ENCODE measurements around the gene CPM.
"Not testable (repeated sequence)": the region's sequence is repeated elsewhere in the genome, so short reads cannot be mapped to it uniquely, and the experiment has no call there.

CPM gene

GRCh38 chr12:68809190-68810026 lies 123.6 kb downstream of the CPM start:
- Histone ChIP-seq H3K9me3 (ENCODE audit: insufficient read depth, low read length) (no peaks in the 10 kb centered on the region), H2AFZ (ENCODE audit: low read depth, low read length, severe bottlenecking) (no peak overlapping the region), H3F3A (ENCODE audit: insufficient read depth) (peaks cover 32% of the 10 kb centered on the region), H3K79me2 (ENCODE audit: insufficient read depth, low read length) (peaks cover 52% of the 10 kb centered on the region), H3K27ac (ENCODE audit: low read depth, low read length) (peak overlapping the region; percentile 98), H4K20me1 (ENCODE audit: low read depth, low read length) (0 out of 2 replicates have a peak, but pooled peaks cover 11% of the 10 kb centered on the region), H3K4me2 (ENCODE audit: low read depth, low read length, poor library complexity, severe bottlenecking) (peak overlapping the region; percentile 80), H3K9me2 (replicated peaks; ENCODE audit: insufficient read depth, low read length) (no peaks in the 10 kb centered on the region), H3K36me3 (ENCODE audit: low read length) (peaks cover 30% of the 10 kb centered on the region), H3K4me3 (ENCODE audit: insufficient read depth, low read length, poor library complexity, severe bottlenecking) (peak overlapping the region; percentile 91), H3K27me3 (ENCODE audit: low read length) (no peaks in the 10 kb centered on the region), H3K9ac (ENCODE audit: low read length) (peak overlapping the region; percentile 100)
- no peak for TF ChIP-seq EZH2phosphoT487 (conservative IDR thresholded peaks at IDR 0.05; ENCODE audit: low read length)
- TF ChIP-seq CTCF (IDR thresholded peaks at IDR 0.05; ENCODE audit: insufficient read depth, low read length, poor library complexity, severe bottlenecking), result no peak

GRCh38 chr12:68808388-68809189 lies 124.4 kb downstream of the CPM start:
- peak overlapping the region; percentile 91 for H3K4me3 ChIP-seq (ENCODE audit: insufficient read depth, low read length, poor library complexity, severe bottlenecking)
- peak overlapping the region; percentile 80 for H3K4me2 ChIP-seq (ENCODE audit: low read depth, low read length, poor library complexity, severe bottlenecking)
- no peaks in the 10 kb centered on the region for H3K27me3 ChIP-seq (ENCODE audit: low read length)
- H3K36me3 ChIP-seq (ENCODE audit: low read length), result peaks cover 27% of the 10 kb centered on the region
- H2AFZ ChIP-seq (ENCODE audit: low read depth, low read length, severe bottlenecking), result no peak overlapping the region
- TF ChIP-seq EZH2phosphoT487 (conservative IDR thresholded peaks at IDR 0.05; ENCODE audit: low read length), result no peak
- no peak for TF ChIP-seq CTCF (IDR thresholded peaks at IDR 0.05; ENCODE audit: insufficient read depth, low read length, poor library complexity, severe bottlenecking)
- H3K9me3 ChIP-seq (ENCODE audit: insufficient read depth, low read length), result no peaks in the 10 kb centered on the region
- H3K79me2 ChIP-seq (ENCODE audit: insufficient read depth, low read length), result peaks cover 49% of the 10 kb centered on the region
- peak overlapping the region; percentile 100 for H3K9ac ChIP-seq (ENCODE audit: low read length)
- H3F3A ChIP-seq (ENCODE audit: insufficient read depth), result peaks cover 32% of the 10 kb centered on the region
- H3K27ac ChIP-seq (ENCODE audit: low read depth, low read length), result peak overlapping the region; percentile 98
- no peaks in the 10 kb centered on the region for H3K9me2 ChIP-seq (replicated peaks; ENCODE audit: insufficient read depth, low read length)
- H4K20me1 ChIP-seq (ENCODE audit: low read depth, low read length), result 0 out of 2 replicates have a peak, but pooled peaks cover 11% of the 10 kb centered on the region

GRCh38 chr12:68807576-68808387 lies 125.2 kb downstream of the CPM start, which contains the start of gene MDM2:
MDM2 (plus strand) TSS chr12:68808177; CDS start chr12:68808478, 301 bp downstream.
- Histone ChIP-seq H3K9me3 (ENCODE audit: insufficient read depth, low read length) (no peaks in the 10 kb centered on the region), H3F3A (ENCODE audit: insufficient read depth) (peaks cover 32% of the 10 kb centered on the region), H3K9ac (ENCODE audit: low read length) (peak within 1 kb of the TSS; percentile 100), H3K36me3 (ENCODE audit: low read length) (peaks cover 20% of the 10 kb centered on the region), H3K4me2 (ENCODE audit: low read depth, low read length, poor library complexity, severe bottlenecking) (peak within 1 kb of the TSS; percentile 80), H3K27me3 (ENCODE audit: low read length) (no peaks in the 10 kb centered on the region), H2AFZ (ENCODE audit: low read depth, low read length, severe bottlenecking) (peak within 1 kb of the TSS; percentile 70), H4K20me1 (ENCODE audit: low read depth, low read length) (0 out of 2 replicates have a peak, but pooled peaks cover 9% of the 10 kb centered on the region), H3K9me2 (replicated peaks; ENCODE audit: insufficient read depth, low read length) (no peaks in the 10 kb centered on the region), H3K27ac (ENCODE audit: low read depth, low read length) (peak within 1 kb of the TSS; percentile 98), H3K79me2 (ENCODE audit: insufficient read depth, low read length) (peaks cover 41% of the 10 kb centered on the region), H3K4me3 (ENCODE audit: insufficient read depth, low read length, poor library complexity, severe bottlenecking) (peak within 1 kb of the TSS; percentile 91)
- TF ChIP-seq CTCF (IDR thresholded peaks at IDR 0.05; ENCODE audit: insufficient read depth, low read length, poor library complexity, severe bottlenecking), result peak; percentile 68
- TF ChIP-seq EZH2phosphoT487 (conservative IDR thresholded peaks at IDR 0.05; ENCODE audit: low read length), result no peak

GRCh38 chr12:68807274-68807575 lies 125.7 kb downstream of the CPM start:
- H3K79me2 ChIP-seq (ENCODE audit: insufficient read depth, low read length), result peaks cover 36% of the 10 kb centered on the region
- H3K9me3 ChIP-seq (ENCODE audit: insufficient read depth, low read length); H3K27me3 ChIP-seq (ENCODE audit: low read length); H4K20me1 ChIP-seq (ENCODE audit: low read depth, low read length); H3K9me2 ChIP-seq (replicated peaks; ENCODE audit: insufficient read depth, low read length): not testable (repeated sequence)
- peak overlapping the region; percentile 100 for H3K9ac ChIP-seq (ENCODE audit: low read length)
- peaks cover 32% of the 10 kb centered on the region for H3F3A ChIP-seq (ENCODE audit: insufficient read depth)
- H3K4me3 ChIP-seq (ENCODE audit: insufficient read depth, low read length, poor library complexity, severe bottlenecking), result peak overlapping the region; percentile 53
- H3K27ac ChIP-seq (ENCODE audit: low read depth, low read length), result peak overlapping the region; percentile 98
- H2AFZ ChIP-seq (ENCODE audit: low read depth, low read length, severe bottlenecking), result peak overlapping the region; percentile 70
- peaks cover 14% of the 10 kb centered on the region for H3K36me3 ChIP-seq (ENCODE audit: low read length)
- peak overlapping the region; percentile 69 for H3K4me2 ChIP-seq (ENCODE audit: low read depth, low read length, poor library complexity, severe bottlenecking)

Data from SU-DHL-6 (cell line).